HG03432 (cell line): ENCODE measurements around the gene SPACA7.
"Not testable (repeated sequence)": the region's sequence is repeated elsewhere in the genome, so short reads cannot be mapped to it uniquely, and the experiment has no call there.

Experiments used
- ATAC-seq: cut with Tn5 transposase; IDR thresholded peaks from one replicate; pipeline ENCODE4 v1.9.1; 2021; ENCODE audit warnings: mild to moderate bottlenecking, moderate library complexity; ENCODE audit not compliant: unreplicated experiment

The SPACA7 gene

GRCh38 chr13:112349681-112350080 is 26.5 kb upstream of the SPACA7 start:
- no peak for ATAC-seq

- no peak for ATAC-seq
These were observed 25.9 kb upstream of the SPACA7 start for GRCh38 chr13:112350300-112350699.

GRCh38 chr13:112351825-112352224 is 24.3 kb upstream of the SPACA7 start:
- ATAC-seq = no peak

GRCh38 chr13:112353856-112354255 is 22.3 kb upstream of the SPACA7 start:
- ATAC-seq = no peak

GRCh38 chr13:112354330-112355273 is 21.6 kb upstream of the SPACA7 start:
- ATAC-seq = no peak

- ATAC-seq = no peak
These were observed 20.8 kb upstream of the SPACA7 start for GRCh38 chr13:112355274-112355838.

- ATAC-seq = no peak
These were observed 20.0 kb upstream of the SPACA7 start for GRCh38 chr13:112356190-112356589.

- ATAC-seq = no peak
These were observed 18.0 kb upstream of the SPACA7 start for GRCh38 chr13:112358156-112358555.

GRCh38 chr13:112362021-112362420 is 14.1 kb upstream of the SPACA7 start:
- ATAC-seq = no peak

- ATAC-seq = no peak
These were observed 12.2 kb upstream of the SPACA7 start for GRCh38 chr13:112363867-112364528.

GRCh38 chr13:112366907-112367646 is 9.1 kb upstream of the SPACA7 start:
- no peak for ATAC-seq

- ATAC-seq = no peak
These were observed 7.3 kb upstream of the SPACA7 start for GRCh38 chr13:112368883-112369282.

GRCh38 chr13:112370311-112370710 is 5.8 kb upstream of the SPACA7 start:
- ATAC-seq = no peak

GRCh38 chr13:112374271-112374670 is 1.9 kb upstream of the SPACA7 start:
- ATAC-seq = no peak

- no peak for ATAC-seq
These were observed 15.6 kb downstream of the SPACA7 start for GRCh38 chr13:112391746-112392145.

GRCh38 chr13:112392719-112393118 is 16.6 kb downstream of the SPACA7 start:
- no peak for ATAC-seq

- not testable (repeated sequence) for ATAC-seq
These were observed 18.9 kb downstream of the SPACA7 start for GRCh38 chr13:112395022-112395421.

- ATAC-seq = not testable (repeated sequence)
These were observed 19.8 kb downstream of the SPACA7 start for GRCh38 chr13:112395941-112396340.

- ATAC-seq = no peak
These were observed 21.0 kb downstream of the SPACA7 start for GRCh38 chr13:112397108-112397507.

- ATAC-seq = peak; percentile 66
These were observed 22.2 kb downstream of the SPACA7 start for GRCh38 chr13:112398347-112398746.

- not testable (repeated sequence) for ATAC-seq
These were observed 33.7 kb downstream of the SPACA7 start for GRCh38 chr13:112409828-112410227.
